IPS DF 19.7 (cell line): ENCODE results near the gene TSPEAR.
"Not testable (repeated sequence)": the region's sequence is repeated elsewhere in the genome, so short reads cannot be mapped to it uniquely, and the experiment has no call there.

ENCODE experiments used
- DNase-seq: peaks from one replicate; pipeline ENCODE4 v3.0.0-alpha.2; 2013; ENCODE audit warnings: low read depth, low spot score

The TSPEAR gene

GRCh38 chr21:44505673-44506278 is 205.6 kb downstream of the TSPEAR start:
- no peak for DNase-seq

- no peak for DNase-seq
These were observed 207.4 kb downstream of the TSPEAR start for GRCh38 chr21:44503901-44504399.

- DNase-seq, result not testable (repeated sequence)
These were observed 208.1 kb downstream of the TSPEAR start for GRCh38 chr21:44503006-44503889.

GRCh38 chr21:44502171-44502958 is 209.0 kb downstream of the TSPEAR start:
- no peak for DNase-seq

- no peak for DNase-seq
These were observed 211.3 kb downstream of the TSPEAR start for GRCh38 chr21:44500111-44500510.

- DNase-seq, result no peak
These were observed 211.7 kb downstream of the TSPEAR start for GRCh38 chr21:44499631-44500030.

GRCh38 chr21:44499211-44499560 is 212.2 kb downstream of the TSPEAR start:
- DNase-seq, result no peak

- no peak for DNase-seq
These were observed 212.8 kb downstream of the TSPEAR start for GRCh38 chr21:44498280-44499210.

GRCh38 chr21:44497703-44498126 is 213.7 kb downstream of the TSPEAR start:
- no peak for DNase-seq

GRCh38 chr21:44496564-44497550 is 214.5 kb downstream of the TSPEAR start:
- DNase-seq, result no peak

- no peak for DNase-seq
These were observed 215.5 kb downstream of the TSPEAR start for GRCh38 chr21:44495611-44496563.

GRCh38 chr21:44494956-44495355 is 216.4 kb downstream of the TSPEAR start:
- DNase-seq, result no peak

GRCh38 chr21:44494418-44494817 is 217.0 kb downstream of the TSPEAR start:
- no peak for DNase-seq

- no peak for DNase-seq
These were observed 218.6 kb downstream of the TSPEAR start for GRCh38 chr21:44492567-44493385.

- no peak for DNase-seq
These were observed 220.6 kb downstream of the TSPEAR start for GRCh38 chr21:44490816-44491215.

GRCh38 chr21:44490405-44490804 is 221.0 kb downstream of the TSPEAR start:
- DNase-seq, result no peak

GRCh38 chr21:44489962-44490361 is 221.4 kb downstream of the TSPEAR start:
- no peak for DNase-seq

- DNase-seq, result no peak
These were observed 223.5 kb downstream of the TSPEAR start for GRCh38 chr21:44487831-44488230.
